ENCODE measurements around the gene TPM3. TPM values are rescaled to one million over a fixed set of nuclear protein-coding genes. Genes with fewer than 3 reads are reported as not detected.
A peak's percentile ranks its signal among the peaks of the same experiment; 100 is the strongest.

Gene TPM3
- polyA plus RNA-seq, 1 donor from 2014 or later: 356 TPM

GRCh38 chr1:154178911-154179811, 12.7 kb downstream of the TPM3 start:
- Histone ChIP-seq H4K20me1 (ENCODE audit: insufficient read depth) (no peaks in the 10 kb centered on the region), H3F3A (ENCODE audit: insufficient read depth, low read length, poor library complexity, severe bottlenecking) (no peaks in the 10 kb centered on the region), H3K9ac (ENCODE audit: low read length) (no peak overlapping the region), H3K4me2 (ENCODE audit: low read length) (no peak overlapping the region), H3K36me3 (ENCODE audit: insufficient read depth, low read length) (no peaks in the 10 kb centered on the region), H3K4me3 (ENCODE audit: low read length) (peak overlapping the region; percentile 42), H2AFZ (ENCODE audit: low read depth, low read length) (no peak overlapping the region), H3K27ac (ENCODE audit: low read length) (no peak overlapping the region), H3K9me3 (ENCODE audit: low read length) (no peaks in the 10 kb centered on the region), H3K9me2 (ENCODE audit: insufficient read depth, low read length) (no peaks in the 10 kb centered on the region), H3K79me2 (replicated peaks; ENCODE audit: insufficient read depth, low read length) (peaks cover 66% of the 10 kb centered on the region), H3K27me3 (ENCODE audit: insufficient read depth, low read depth, low read length) (no peaks in the 10 kb centered on the region)
- no peak for TF ChIP-seq EZH2 (IDR thresholded peaks at IDR 0.05; ENCODE audit: borderline replicate concordance, insufficient read depth, low read length, poor library complexity, severe bottlenecking)
- TF ChIP-seq CTCF (IDR thresholded peaks at IDR 0.05; ENCODE audit: poor library complexity, severe bottlenecking): no peak
- TF ChIP-seq EP300 (conservative IDR thresholded peaks at IDR 0.05; ENCODE audit: poor library complexity, severe bottlenecking): no peak
- TF ChIP-seq REST (IDR thresholded peaks at IDR 0.05; ENCODE audit: borderline replicate concordance): no peak
- no peak for TF ChIP-seq POLR2AphosphoS5 (IDR thresholded peaks at IDR 0.05)
- no peak for TF ChIP-seq RAD21 (conservative IDR thresholded peaks at IDR 0.05)
- no peak for TF ChIP-seq SMC3 (conservative IDR thresholded peaks at IDR 0.05; ENCODE audit: poor library complexity)
- no peak for TF ChIP-seq MXI1 (conservative IDR thresholded peaks at IDR 0.05; ENCODE audit: poor library complexity, severe bottlenecking)
- no peak for TF ChIP-seq TAF1 (IDR thresholded peaks at IDR 0.05; ENCODE audit: low read depth)

- Histone ChIP-seq H3K9ac (ENCODE audit: low read length) (peak overlapping the region; percentile 24), H3F3A (ENCODE audit: insufficient read depth, low read length, poor library complexity, severe bottlenecking) (no peaks in the 10 kb centered on the region), H3K9me3 (ENCODE audit: low read length) (no peaks in the 10 kb centered on the region), H4K20me1 (ENCODE audit: insufficient read depth) (no peaks in the 10 kb centered on the region), H3K36me3 (ENCODE audit: insufficient read depth, low read length) (no peaks in the 10 kb centered on the region), H3K4me3 (ENCODE audit: low read length) (peak overlapping the region; percentile 42), H3K27ac (ENCODE audit: low read length) (peak overlapping the region; percentile 24), H3K4me2 (ENCODE audit: low read length) (no peak overlapping the region), H3K79me2 (replicated peaks; ENCODE audit: insufficient read depth, low read length) (peaks cover 66% of the 10 kb centered on the region), H3K9me2 (ENCODE audit: insufficient read depth, low read length) (no peaks in the 10 kb centered on the region), H2AFZ (ENCODE audit: low read depth, low read length) (no peak overlapping the region), H3K27me3 (ENCODE audit: insufficient read depth, low read depth, low read length) (no peaks in the 10 kb centered on the region)
- TF ChIP-seq CTCF (IDR thresholded peaks at IDR 0.05; ENCODE audit: poor library complexity, severe bottlenecking) (no peak), EZH2 (IDR thresholded peaks at IDR 0.05; ENCODE audit: borderline replicate concordance, insufficient read depth, low read length, poor library complexity, severe bottlenecking) (no peak), POLR2AphosphoS5 (IDR thresholded peaks at IDR 0.05) (no peak), TAF1 (IDR thresholded peaks at IDR 0.05; ENCODE audit: low read depth) (no peak), REST (IDR thresholded peaks at IDR 0.05; ENCODE audit: borderline replicate concordance) (no peak), EP300 (conservative IDR thresholded peaks at IDR 0.05; ENCODE audit: poor library complexity, severe bottlenecking) (no peak), RAD21 (conservative IDR thresholded peaks at IDR 0.05) (no peak), SMC3 (conservative IDR thresholded peaks at IDR 0.05; ENCODE audit: poor library complexity) (no peak), MXI1 (conservative IDR thresholded peaks at IDR 0.05; ENCODE audit: poor library complexity, severe bottlenecking) (no peak)
These were observed 13.9 kb downstream of the TPM3 start for GRCh38 chr1:154178013-154178412.
